KG1 (cell line): ENCODE measurements around the gene ELN.
"Not testable (repeated sequence)": the region's sequence is repeated elsewhere in the genome, so short reads cannot be mapped to it uniquely, and the experiment has no call there.

Experiments used
- DNase-seq: peaks from one replicate; lab custom pipeline; 2025; lab: John Stamatoyannopoulos, UW

ELN gene

GRCh38 chr7:74027683-74028320 lies at the start of gene ELN:
TSS of gene ELN (plus strand) at chr7:74028173. CDS start at chr7:74028188, 15 bp downstream.
- no peak for DNase-seq

DNA sequence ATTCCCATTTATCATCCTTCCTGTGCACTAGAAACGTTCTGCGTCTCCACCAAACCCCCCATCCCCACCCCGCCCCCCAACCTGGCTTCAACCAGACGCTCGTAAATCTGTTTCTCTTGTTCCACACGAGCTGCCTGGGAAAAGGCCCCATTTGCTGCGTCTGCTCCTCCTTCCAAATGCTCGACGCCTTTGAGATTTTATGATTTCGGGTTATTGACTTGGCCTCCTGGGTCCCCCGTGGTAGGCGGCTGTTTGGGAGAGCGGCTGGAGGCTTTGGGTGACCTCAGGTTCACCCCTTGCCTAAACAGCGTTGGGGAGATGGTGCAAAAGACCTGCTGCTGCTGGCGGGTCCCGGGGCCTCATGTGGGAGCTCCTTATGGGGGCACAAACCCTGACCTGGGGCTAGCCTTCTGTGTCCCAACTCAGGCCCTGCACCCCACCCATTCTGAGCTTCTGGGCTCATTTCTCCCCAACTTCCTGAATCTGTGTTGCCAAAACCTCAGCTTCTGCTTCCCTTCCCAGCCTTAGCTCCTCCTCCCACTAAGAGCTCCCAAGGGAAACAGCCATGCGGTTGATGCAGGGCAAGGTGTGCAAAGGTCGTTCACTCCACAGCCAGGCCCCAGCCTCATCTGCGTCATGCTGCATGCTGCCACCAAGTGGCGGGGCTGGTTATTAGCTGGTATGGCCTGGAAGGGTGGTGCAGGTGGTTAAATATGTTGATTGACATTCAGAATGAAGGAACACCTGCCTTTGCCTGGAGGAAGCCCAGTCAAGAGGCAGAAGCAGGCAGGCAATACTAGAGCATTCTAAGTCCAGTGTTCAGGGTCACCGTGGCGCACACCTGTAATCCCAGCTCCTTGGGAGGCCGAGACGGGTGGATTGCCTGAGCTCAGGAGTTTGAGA lies 49.1 kb upstream of the ELN start:
- DNase-seq = peak; percentile 11

DNA sequence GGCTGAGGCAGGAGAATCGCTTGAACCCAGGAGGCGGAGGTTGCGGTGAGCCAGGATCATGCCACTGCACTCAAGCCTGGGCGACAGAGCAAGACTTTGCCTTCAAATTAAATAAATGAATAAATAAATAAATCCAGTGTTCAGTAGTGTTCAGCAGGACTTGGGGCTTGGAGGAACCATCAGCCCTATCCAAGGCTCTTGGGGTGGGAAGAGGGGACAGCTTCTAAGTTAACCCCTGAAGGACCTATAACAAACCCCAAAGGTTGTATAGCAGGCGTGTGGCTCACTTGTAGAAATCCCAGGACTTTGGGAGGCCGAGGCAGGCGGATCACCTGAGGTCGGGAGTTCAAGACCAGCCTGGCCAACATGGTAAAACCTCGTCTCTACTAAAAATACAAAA lies 48.3 kb upstream of the ELN start:
- not testable (repeated sequence) for DNase-seq

DNA sequence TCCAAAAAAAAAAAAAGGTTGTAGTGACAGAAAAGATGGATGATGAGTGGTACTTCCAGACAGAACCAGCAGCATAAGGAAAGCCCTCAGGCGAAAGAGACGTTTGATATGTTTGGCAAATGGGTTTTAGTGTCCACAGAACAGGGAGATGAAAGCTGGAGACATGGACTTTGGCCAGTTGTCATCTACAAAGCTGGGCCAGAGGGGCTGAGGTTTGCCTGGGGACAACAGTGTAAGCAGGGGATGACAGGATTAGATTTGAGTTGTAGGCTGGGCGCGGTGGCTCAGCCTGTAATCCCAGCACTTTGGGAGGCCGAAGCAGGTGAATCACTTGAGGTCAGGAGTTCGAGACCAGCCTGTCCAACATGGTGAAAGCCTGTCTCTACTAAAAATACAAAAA lies 47.8 kb upstream of the ELN start:
- DNase-seq = no peak

GRCh38 chr7:73981933-73982332 lies 46.0 kb upstream of the ELN start:
- DNase-seq = no peak

DNA sequence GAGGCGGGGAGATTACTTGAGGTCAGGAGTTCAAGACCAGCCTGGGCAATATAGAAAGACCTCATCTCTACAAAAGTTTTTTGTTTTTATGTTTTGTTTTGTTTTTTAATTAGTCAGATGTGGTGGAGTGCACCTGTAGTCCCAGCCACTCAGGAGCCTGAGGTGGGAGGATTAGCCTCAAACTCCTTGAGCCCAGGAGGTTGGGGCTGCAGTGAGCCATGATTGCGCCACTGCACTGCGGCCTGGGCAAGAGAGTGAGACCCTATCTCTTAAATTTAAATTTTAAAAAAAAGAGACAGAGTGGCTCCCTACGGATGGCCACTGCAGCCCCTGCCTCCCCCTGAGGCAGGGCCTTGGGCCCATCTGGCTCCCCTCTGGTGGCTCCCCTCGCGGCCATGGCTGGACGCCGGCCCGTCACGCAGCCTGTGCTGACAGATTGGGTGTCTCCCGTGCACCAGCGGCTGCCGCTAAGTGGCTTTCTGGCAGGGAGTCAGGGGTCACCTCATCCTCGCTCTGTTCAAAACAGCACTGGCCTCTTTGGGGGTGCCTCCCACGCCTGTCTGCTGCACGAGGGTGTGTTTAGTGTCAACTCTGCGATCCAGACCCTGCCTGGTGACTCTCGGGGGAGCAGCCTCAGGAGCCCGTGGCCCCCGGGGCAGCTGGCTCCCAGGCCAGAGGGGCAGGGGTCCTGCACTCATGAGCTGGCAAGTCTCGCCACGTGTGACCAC lies 44.4 kb upstream of the ELN start:
- no peak for DNase-seq

DNA sequence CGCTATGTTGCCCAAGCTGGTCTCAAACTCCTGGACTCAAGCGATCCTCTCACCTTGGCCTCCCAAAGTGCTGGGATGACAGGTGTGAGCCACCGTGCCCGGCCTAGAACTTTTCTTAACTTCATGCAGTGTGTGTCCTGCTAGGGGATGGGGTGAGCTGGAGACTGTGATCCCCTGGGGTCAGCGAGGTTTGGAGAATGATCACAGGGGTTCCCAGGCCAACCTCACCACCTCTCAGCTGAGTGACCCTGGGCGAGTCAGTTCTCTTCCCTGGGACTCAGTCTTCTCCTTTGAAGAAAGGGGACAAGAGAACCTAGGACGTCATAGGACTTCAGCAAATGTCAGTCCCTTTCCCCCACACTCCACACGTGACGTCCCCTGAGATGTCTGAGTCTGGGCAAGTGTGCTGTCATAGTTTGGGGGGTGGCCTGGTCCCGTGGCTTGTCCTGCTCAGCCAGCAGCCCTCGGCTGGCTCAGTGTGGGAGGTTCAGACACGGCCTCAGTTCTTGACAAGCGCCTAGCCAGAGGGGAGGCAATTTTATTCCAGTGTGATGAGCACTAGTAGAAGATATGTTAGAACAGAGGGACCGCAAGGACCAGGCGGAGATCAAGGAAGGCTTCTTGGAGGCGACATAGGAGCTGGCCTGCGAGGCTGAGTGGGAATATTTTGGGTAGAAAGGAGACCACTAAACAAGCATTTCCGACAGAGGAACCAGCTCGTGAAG lies 43.3 kb upstream of the ELN start:
- DNase-seq = no peak

- DNase-seq = no peak
Measured at GRCh38 chr7:73985737-73986141, 42.2 kb upstream of the ELN start.

- DNase-seq = no peak
Measured at GRCh38 chr7:73986158-73986631, 41.8 kb upstream of the ELN start.

DNA sequence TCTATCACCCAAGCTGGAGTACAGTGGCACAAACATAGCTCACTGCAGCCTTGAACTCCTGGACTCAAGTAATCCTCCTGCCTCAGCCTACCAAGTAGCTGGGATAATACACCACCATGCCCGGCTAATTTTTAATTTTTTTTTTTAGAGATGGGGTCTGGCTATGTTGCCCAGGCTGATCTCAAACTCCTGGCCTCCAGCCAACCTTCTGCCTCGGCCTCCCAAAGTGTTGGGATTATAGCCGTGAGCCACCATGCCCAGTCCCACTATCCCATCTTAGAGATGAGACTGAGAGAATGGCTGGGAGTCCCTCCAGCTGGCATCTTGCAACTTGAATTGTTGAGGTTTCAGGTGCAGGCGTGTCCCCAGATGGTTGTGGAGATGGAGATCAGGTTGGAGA lies 40.7 kb upstream of the ELN start:
- no peak for DNase-seq

- DNase-seq = no peak
Measured at GRCh38 chr7:73988197-73988596, 39.8 kb upstream of the ELN start.

DNA sequence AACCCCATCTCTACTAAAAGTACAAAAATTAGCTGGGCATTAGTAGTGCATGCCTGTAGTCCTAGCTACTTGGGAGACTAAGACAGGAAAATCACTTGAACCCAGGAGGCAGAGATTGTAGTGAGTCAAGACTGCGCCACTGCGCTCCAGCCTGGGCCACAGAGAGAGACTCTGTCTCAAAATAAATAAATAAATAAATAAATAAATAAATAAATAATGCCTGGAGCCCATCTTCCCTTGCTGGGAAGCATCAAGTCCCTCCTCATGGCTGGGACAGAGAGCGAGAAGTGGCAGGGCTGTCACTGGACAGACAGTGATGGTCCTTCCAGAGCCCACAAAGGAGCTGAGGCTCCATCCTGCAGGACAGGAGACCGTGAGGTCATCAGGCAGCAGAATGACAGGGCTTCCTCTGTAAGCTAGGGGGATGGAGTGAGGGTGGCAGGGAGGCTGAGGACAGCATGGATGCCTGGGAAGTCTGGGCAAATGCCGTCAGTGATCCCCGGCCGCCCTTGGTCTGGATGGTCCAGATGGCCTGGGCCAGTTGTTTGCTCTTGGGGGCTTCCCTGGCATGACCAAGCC lies 36.4 kb upstream of the ELN start:
- DNase-seq = no peak

- DNase-seq = no peak
Measured at GRCh38 chr7:73992101-73992562, 35.8 kb upstream of the ELN start.

GRCh38 chr7:73994023-73994422 lies 34.0 kb upstream of the ELN start:
- DNase-seq = no peak

- no peak for DNase-seq
Measured at GRCh38 chr7:73994761-73995160, 33.2 kb upstream of the ELN start.

DNA sequence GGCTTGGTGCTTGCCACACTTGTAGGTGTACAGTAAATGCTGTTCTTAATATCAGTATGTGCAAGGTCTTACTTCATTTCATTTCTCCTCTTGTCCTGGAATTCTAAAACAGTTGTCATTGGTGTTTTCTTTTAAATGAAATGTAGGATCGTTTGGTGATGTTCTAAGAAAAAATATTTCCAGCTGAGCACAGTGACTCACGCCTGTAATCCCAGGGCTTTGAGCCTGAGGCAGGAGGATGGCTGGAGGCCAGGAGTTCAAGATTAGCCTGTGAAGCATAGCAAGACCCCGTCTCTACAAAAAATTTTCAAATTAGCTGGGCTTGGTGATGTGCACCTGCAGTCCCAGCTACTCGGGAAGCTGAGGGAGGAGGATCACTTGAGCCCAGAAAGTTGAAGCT lies 32.6 kb upstream of the ELN start:
- no peak for DNase-seq

- DNase-seq = no peak
Measured at GRCh38 chr7:73995821-73996511, 32.0 kb upstream of the ELN start.

- no peak for DNase-seq
Measured at GRCh38 chr7:73997056-73997455, 30.9 kb upstream of the ELN start.

GRCh38 chr7:73999664-74000435 lies 28.1 kb upstream of the ELN start:
- DNase-seq = no peak

GRCh38 chr7:74000489-74001149 lies 27.4 kb upstream of the ELN start:
- no peak for DNase-seq
